ENCODE results near the gene SSX2B.
"Not testable (repeated sequence)": the region's sequence is repeated elsewhere in the genome, so short reads cannot be mapped to it uniquely, and the experiment has no call there.

DNA sequence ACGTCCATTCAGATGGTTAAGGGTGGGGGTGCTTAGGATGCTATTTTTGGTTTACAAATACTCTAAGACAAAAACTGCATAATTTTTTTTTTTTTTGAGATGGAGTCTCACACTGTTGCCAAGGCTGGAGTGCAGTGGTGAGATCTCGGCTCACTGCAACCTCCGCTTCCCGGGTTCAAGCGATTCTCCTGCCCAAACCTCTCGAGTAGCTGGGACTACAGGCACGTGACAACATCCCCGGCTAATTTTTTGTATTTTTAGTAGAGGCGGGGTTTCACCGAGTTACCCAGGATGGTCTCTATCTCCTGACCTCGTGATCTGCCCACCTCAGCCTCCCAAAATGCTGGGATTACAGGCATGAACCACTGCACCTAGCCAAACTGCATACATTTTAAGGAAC is 22.5 kb downstream of the SSX2B start:
- TF ChIP-seq, protein P1, sequence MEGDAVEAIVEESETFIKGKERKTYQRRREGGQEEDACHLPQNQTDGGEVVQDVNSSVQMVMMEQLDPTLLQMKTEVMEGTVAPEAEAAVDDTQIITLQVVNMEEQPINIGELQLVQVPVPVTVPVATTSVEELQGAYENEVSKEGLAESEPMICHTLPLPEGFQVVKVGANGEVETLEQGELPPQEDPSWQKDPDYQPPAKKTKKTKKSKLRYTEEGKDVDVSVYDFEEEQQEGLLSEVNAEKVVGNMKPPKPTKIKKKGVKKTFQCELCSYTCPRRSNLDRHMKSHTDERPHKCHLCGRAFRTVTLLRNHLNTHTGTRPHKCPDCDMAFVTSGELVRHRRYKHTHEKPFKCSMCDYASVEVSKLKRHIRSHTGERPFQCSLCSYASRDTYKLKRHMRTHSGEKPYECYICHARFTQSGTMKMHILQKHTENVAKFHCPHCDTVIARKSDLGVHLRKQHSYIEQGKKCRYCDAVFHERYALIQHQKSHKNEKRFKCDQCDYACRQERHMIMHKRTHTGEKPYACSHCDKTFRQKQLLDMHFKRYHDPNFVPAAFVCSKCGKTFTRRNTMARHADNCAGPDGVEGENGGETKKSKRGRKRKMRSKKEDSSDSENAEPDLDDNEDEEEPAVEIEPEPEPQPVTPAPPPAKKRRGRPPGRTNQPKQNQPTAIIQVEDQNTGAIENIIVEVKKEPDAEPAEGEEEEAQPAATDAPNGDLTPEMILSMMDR (IDR thresholded peaks at IDR 0.05) = not testable (repeated sequence)
- not testable (repeated sequence) for TF ChIP-seq EZH2 (IDR thresholded peaks at IDR 0.05; ENCODE audit: borderline replicate concordance, insufficient read depth, low read depth, low read length, poor library complexity, severe bottlenecking)

Data from B cell (primary cell).